ENCODE measurements around the gene AGBL1.

AGBL1 gene

DNA sequence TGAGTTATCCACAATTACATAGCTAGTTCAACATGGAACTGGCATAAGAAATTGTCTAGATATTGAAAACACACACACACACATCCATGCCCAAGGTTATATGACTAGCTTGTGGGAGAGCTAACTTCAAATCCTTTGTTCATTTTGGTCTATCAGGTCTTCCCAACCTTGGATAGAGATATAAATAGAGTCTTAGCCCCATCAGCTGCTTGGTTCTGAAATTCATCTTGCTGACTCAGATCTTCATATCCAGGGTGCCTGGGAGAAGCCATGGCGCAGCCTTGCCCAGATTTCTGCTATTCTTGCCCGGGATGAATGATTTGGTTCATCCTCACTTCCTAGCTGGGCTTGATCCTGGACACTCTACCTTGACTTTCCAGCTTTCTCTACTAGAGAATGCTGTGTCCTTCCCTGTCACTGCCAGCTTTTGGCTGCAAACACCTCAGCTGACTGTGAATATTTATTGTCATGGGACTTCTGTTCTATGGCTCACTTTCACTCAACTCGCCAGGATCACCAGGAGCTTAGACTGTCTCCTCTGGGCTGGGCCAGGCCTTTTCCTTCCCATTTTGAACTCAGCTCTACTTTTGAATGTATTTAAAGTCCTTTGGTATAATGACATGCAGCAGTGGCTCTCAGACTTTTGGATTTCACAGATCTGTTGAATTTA, 324.4 kb downstream of the AGBL1 start:
- TF ChIP-seq, protein P1, sequence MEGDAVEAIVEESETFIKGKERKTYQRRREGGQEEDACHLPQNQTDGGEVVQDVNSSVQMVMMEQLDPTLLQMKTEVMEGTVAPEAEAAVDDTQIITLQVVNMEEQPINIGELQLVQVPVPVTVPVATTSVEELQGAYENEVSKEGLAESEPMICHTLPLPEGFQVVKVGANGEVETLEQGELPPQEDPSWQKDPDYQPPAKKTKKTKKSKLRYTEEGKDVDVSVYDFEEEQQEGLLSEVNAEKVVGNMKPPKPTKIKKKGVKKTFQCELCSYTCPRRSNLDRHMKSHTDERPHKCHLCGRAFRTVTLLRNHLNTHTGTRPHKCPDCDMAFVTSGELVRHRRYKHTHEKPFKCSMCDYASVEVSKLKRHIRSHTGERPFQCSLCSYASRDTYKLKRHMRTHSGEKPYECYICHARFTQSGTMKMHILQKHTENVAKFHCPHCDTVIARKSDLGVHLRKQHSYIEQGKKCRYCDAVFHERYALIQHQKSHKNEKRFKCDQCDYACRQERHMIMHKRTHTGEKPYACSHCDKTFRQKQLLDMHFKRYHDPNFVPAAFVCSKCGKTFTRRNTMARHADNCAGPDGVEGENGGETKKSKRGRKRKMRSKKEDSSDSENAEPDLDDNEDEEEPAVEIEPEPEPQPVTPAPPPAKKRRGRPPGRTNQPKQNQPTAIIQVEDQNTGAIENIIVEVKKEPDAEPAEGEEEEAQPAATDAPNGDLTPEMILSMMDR (IDR thresholded peaks at IDR 0.05; ENCODE audit: borderline replicate concordance, insufficient read depth, low read depth, low read length), result no peak
- no peak overlapping the region for H3K4me3 ChIP-seq (ENCODE audit: low read depth, low read length)

DNA sequence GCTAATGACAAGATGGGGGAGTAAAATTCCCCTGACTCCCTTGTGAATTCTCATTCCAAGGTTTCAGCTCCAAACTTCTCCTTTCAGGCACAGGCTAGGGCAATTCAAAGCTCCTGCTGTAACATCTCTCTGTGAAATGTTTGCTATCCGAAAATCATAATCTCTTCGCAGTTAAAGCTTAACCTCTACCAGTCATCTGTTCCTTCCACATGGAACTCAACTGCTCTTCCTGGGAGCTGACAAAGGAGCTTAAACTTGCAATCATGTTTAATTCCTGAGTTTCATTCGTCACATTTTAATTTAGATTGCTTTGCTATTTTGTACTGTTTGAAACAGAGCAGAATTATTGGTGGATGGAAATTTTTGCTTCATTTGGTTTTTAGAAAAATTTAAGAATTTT, 328.6 kb downstream of the AGBL1 start:
- TF ChIP-seq, protein P1 (IDR thresholded peaks at IDR 0.05; ENCODE audit: borderline replicate concordance, insufficient read depth, low read depth, low read length), result no peak
- no peak overlapping the region for H3K4me3 ChIP-seq (ENCODE audit: low read depth, low read length)

DNA sequence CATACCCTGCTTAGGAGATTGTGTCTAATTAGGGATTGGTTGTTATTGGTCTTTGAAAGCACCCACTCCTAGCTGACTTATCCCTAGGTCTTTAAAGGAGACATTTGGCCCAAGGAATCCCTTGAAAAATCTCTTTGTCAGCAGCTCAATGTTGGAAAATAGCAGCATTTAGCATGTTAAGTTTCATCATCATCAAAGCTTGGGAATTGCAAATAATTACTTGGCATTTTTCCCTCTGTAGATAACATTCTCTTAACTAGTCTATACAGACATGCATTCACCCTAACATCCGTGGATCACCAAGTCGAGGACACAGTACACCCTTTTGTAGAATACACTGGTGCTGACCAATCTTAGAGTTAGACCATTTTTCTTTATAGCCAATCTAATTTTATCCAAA, 332.2 kb downstream of the AGBL1 start:
- TF ChIP-seq, protein P1 (IDR thresholded peaks at IDR 0.05; ENCODE audit: borderline replicate concordance, insufficient read depth, low read depth, low read length), result no peak
- no peak overlapping the region for H3K4me3 ChIP-seq (ENCODE audit: low read depth, low read length)

DNA sequence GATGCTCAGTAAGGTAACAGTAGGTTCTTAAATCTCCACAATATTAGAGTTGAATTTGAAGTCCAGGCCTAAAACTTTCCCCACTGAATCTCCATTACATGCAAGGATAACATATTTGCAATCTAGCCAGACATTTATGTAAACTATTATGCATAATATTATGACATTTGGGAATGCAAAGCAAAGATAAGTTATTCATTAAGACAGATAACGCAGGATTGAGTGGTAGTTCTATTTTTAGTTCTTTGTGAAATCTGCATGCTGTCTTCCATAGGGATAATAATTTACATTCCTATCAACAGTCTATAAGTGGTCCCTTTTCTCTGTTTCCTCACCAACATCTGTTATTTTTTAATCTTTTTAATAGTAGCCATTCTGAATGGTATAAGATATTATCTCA, 333.5 kb downstream of the AGBL1 start:
- TF ChIP-seq, protein P1 (IDR thresholded peaks at IDR 0.05; ENCODE audit: borderline replicate concordance, insufficient read depth, low read depth, low read length), result no peak
- no peak overlapping the region for H3K4me3 ChIP-seq (ENCODE audit: low read depth, low read length)

DNA sequence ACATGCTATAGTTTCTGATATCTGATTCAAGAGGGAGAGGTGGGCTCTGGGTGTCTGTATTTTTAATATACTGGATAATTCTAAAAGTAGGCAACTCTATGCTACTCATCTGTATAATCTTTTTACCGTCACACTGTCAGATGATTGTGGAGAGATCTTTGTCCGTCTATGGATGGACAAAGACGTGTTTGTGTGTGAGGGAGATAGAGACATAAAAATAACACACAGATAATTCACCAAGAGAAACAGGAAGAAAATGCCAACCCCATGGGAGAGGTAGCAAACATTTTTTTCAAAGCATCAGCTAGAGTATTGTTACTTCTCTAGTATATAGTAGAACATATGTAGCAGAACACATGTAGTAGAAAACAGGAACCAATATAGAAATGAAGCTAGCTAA, 346.1 kb downstream of the AGBL1 start:
- TF ChIP-seq, protein P1 (IDR thresholded peaks at IDR 0.05; ENCODE audit: borderline replicate concordance, insufficient read depth, low read depth, low read length), result no peak
- H3K4me3 ChIP-seq (ENCODE audit: low read depth, low read length), result no peak overlapping the region

DNA sequence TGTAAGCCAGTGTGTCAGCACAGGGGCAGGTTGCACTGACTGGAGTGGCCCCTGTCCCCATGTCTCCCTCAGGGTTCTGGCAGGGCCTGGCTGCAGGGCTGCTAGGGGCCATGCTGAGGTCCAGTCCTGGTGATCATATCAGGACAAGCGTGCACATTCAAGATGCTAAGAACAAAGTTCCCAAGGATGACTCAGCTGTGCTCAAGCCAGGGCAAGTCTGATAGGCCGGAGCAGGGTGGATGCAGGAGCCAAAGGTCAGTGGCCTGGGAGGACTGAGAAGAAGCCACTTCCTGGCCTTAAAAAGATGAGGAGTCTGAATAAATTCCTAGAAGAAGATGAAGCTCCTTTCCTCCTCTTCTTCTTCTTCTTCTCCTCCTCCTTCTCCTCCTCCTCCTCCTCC, 353.2 kb downstream of the AGBL1 start:
- TF ChIP-seq, protein P1 (IDR thresholded peaks at IDR 0.05; ENCODE audit: borderline replicate concordance, insufficient read depth, low read depth, low read length), result no peak
- H3K4me3 ChIP-seq (ENCODE audit: low read depth, low read length), result no peak overlapping the region

DNA sequence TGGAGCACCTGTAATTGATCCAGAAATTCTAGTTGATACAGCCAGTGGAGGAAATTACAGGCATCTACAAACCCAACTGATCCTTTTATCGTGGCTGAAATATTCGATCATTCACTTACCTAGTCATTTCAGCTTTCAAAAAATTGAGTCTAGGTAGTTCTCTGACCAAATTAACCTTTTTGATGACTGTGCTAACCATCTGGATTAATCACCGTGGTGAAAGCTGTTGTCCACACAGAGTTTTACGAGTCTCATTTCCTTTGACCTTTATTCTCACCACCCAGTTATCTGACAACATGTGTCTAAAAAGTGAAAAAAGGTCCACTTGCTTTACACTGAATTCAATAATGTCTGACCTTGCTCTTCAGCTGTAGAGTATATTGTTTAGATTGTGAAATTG, 354.3 kb downstream of the AGBL1 start:
- TF ChIP-seq, protein P1 (IDR thresholded peaks at IDR 0.05; ENCODE audit: borderline replicate concordance, insufficient read depth, low read depth, low read length), result no peak
- H3K4me3 ChIP-seq (ENCODE audit: low read depth, low read length), result no peak overlapping the region

Data from GM12875 (cell line).